Hindlimb muscle (tissue), 1 donor: ENCODE data around the gene PMF1. TPM values are rescaled to one million over a fixed set of nuclear protein-coding genes. Genes with fewer than 3 reads are reported as not detected.
"Not testable (repeated sequence)": the region's sequence is repeated elsewhere in the genome, so short reads cannot be mapped to it uniquely, and the experiment has no call there.

Experiments used
- DNase-seq: peaks from one replicate; pipeline ENCODE4 v3.0.0-alpha.2; 2013
- polyA plus RNA-seq: library from polyadenylated mRNA; unstranded; fragments of 120-200 nt; gene quantifications from one replicate; pipeline ENCODE4 v1.2.1, GENCODE V29; 2013; ENCODE audit not compliant: insufficient read length

Gene PMF1
- polyA plus RNA-seq, 1 donor, result 42.3 TPM

GRCh38 chr1:156198831-156199349 is 13.9 kb upstream of the PMF1 start:
- no peak for DNase-seq

DNA sequence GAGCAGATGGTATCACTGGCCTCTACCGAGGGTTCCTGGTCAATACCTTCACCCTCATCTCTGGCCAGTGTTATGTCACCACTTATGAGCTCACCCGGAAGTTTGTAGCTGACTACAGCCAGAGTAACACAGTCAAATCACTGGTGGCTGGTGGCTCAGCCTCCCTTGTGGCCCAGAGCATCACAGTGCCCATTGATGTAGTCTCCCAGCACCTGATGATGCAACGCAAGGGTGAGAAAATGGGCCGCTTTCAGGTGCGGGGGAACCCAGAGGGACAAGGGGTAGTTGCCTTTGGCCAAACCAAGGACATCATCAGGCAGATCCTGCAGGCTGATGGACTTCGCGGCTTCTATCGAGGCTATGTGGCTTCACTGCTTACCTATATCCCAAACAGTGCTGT is 12.8 kb upstream of the PMF1 start:
- no peak for DNase-seq

DNA sequence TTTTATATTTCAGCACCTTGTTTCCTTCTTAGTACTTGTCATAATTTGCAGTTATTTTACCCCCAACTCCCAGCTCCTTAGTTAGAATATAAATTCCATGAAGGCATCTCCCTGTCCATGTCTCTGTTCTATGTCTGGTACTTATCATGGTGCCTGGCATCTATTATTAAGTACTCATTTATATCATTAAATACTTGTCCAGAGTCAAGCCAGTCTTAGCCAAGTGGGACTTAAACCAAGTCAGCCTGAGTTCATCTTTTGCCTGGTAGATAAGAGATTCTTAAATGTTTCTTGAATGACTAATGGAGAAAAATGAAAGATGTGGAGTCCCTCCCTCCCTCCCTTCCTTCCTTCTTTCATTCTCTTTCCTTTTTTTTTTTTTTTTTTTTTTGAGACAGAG is 9.5 kb upstream of the PMF1 start:
- no peak for DNase-seq

GRCh38 chr1:156204686-156205085 is 8.1 kb upstream of the PMF1 start:
- DNase-seq, result no peak

DNA sequence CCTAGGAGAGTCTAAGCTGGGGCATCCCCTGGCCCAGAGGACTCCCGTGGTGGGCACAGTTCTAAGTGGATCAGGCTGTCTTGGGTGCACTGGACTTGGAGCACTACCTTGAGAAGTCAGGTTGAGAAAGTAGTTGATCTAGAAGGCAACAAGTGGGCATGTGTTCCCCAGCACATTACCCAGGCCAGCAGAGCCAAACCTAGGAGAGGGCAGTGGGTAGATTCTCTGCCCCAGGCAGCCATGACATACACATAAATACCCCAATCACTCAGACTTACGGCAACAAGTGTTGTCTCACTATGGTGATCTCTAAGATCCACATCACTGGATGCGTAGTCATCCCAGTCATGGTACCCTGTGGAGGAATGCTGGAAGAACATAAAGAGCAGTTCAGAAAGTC is 1.6 kb upstream of the PMF1 start:
- DNase-seq, result no peak

DNA sequence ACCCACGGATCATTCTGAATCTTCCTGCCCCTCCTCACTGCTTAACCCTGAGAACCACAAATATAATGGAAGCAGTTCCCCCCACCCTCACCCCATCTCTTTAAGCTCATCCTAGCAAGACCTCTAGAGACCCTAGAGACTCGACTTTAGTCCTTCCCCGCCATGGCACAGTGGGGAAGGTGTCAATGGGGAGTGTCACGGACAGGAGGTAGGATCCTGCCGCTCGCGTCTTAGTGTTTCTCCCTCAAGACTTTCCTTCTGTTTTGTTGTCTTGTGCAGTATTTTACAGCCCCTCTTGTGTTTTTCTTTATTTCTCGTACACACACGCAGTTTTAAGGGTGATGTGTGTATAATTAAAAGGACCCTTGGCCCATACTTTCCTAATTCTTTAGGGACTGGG is 677 bp upstream of the PMF1 start:
- no peak for DNase-seq

DNA sequence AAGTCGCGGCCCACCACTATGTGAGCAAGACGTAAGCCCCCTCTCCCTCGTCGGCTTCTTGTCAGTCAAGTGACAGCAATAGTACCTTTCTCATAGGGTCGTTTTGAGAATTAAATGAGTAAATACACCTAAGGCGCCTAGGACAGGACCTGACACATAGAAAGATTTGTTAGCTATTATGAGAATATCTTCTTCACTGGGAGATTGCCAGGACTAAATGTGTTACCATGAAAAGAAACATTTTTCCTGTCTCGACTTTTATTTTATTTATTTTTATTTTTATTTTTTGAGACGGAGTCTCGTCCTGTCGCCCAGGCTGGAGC is 798 bp downstream of the PMF1 start:
- no peak for DNase-seq

- DNase-seq, result no peak
These were observed 1.4 kb downstream of the PMF1 start for GRCh38 chr1:156214024-156214748.

DNA sequence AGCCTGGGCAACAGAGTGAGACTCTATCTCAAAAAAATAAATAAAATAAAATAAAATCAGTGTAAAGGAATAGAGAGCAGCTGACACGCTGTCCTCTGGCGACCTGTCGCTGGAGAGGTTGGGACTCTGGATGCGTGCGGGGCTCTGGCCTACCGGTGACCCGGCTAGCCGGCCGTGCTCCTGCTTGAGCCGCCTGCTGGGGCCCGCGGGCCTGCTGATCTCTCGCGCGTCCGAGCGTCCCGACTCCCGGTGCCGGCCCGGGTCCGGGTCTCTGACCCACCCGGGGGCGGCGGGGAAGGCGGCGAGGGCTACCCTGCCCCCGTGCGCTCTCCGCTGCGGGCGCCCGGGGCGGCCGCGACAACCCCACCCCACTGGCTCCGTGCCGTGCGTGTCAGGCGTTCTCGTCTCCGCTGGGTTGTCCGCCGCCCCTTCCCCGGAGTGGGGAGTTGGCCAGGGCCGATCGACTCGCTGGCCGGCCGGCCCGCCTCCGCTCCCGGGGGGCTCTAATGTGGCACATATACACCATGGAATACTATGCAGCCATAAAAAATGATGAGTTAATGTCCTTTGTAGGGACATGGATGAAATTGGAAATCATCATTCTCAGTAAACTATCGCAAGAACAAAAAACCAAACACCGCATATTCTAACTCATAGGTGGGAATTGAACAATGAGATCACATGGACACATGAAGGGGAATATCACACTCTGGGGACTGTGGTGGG is 3.7 kb downstream of the PMF1 start:
- not testable (repeated sequence) for DNase-seq

DNA sequence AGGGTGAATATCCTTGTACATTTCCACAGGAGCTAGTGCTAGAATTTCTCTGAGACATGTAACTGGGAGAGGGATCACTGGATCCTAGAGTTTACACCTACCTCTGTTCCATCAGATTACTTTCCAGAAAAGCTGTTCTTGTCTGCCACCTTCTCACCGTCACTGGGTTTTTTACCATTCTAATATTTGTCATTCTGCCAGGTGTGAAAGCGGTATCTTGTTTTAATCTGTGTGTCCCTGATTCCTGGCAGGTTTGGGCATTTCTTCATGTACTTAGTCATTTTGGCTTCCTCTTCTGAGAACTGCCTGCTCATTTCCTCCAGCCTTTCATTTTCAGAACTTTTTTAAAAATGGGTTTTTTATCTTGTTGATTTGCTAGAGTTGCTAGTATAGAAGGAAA is 5.1 kb downstream of the PMF1 start:
- no peak for DNase-seq

DNA sequence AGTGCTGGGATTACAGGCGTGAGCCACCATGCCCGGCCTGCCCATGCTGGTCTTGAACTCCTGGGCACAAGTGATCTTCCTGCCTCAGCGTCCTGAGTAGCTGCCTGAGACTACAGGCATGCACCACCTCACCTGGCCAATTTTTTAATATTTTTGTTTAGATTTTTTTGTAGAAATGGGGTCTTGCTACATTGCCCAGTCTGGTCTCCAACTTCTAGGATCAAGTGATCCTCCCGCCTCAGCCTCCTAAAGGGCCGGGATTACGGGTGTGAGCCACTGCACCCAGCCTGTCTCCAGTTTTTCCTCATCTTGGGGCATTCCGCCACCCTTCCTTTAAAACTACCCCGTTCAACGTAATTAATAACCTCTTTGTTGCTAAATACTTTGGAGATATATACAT is 7.4 kb downstream of the PMF1 start:
- no peak for DNase-seq

DNA sequence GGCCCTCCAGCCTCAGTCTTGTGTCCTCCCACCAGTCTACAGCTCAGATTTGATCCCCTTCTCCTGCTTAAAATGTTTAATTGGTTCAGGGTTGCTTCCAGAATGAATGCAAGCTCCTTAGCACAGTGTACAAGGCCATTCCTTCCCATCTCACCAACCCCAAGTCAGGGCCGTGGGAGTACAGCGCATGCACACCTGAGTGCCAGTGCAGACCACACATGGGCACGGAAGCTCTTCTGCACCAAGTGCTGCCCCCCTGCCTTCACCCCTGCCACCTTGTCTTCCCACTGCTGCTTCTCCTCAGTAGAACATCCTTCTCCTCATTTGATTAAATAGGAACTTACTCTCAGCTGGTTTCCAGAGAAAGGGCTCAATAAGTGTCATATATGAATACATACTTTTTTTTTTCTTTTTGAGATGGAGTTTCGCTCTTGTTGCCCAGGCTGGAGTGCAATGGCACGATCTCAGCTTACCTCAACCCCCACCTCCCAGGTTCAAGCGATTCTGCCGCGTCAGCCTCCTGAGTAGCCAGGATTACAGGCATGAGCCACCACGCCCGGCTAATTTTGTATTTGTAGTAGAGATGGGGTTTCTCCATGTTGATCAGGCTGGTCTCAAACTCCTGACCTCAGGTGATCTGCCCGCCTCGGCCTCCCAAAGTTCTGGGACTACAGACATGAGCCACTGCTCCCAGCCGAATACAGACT is 9.3 kb downstream of the PMF1 start:
- DNase-seq, result no peak

- no peak for DNase-seq
These were observed 12.8 kb downstream of the PMF1 start for GRCh38 chr1:156225677-156226014.

GRCh38 chr1:156226116-156226538 is 13.3 kb downstream of the PMF1 start:
- DNase-seq, result no peak

DNA sequence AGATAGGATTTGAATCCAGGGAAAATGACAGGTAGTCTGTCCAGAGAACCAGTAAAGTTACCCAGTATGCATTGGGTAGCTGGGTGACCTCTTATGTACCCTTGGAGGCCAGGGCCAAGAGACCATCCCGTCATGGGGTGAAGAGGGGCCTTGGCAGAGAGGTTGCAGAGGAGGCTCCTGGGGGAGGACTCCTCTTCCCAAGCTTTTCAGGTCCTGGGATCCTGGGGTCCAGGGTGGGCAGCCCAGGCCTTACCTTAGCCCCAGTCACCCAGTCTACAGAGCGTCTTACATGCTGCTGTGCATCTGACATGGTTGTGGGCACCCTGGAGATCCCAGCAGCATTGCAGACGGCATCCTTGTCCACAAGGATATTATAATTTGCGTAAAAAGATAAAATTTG is 14.0 kb downstream of the PMF1 start:
- DNase-seq, result no peak

- no peak for DNase-seq
These were observed 15.7 kb downstream of the PMF1 start for GRCh38 chr1:156228501-156228900.

DNA sequence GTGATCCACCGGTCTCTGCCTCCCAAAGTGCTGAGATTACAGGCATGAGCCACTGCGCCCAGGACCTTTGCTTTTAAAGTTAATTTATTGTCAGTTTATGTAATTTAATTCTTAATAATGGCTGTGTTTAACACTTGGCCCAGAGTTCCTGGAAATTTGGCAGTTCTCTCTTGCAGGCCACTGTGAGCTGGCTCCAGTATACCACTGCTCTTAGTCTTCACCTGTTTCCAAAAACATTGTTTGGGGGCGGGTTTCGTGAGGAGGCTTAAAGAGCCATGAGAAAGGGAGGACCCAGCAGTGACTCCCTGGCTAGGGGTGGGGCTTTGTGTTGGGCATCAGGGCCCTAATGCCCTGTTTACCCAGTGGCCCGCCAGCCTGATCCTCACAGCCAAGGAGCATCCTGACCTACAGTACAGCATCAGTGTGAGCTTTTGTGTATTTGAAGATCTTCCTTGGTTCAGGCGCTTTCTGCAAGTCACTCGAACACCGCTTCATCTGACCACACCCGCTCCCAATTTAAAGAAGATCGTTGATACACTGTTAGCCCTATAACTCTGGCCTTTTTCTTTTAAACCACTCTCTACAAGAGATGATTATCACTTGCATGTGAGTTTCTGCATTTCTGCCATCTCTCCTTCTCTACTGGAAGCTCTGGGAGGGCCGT is 17.1 kb downstream of the PMF1 start:
- DNase-seq, result no peak

DNA sequence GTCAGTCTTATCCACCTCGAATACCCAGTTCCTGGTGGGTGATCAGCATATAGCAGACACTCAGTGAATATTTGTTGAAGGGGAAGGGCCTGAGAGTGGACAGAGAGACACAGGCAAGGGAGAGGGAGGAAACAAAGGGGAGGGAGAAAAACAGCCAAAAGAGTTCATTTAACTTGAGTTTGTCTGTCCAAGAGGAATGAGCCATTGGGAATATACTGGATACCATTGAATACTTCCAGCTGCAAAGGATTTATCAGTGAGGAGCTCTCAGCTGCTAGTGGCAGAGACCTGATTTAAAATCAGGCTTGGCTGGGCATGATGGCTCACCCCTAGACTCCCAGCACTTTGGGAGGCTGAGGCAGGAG is 17.6 kb downstream of the PMF1 start:
- DNase-seq, result no peak

- DNase-seq, result no peak
These were observed 19.5 kb downstream of the PMF1 start for GRCh38 chr1:156232201-156232894.

DNA sequence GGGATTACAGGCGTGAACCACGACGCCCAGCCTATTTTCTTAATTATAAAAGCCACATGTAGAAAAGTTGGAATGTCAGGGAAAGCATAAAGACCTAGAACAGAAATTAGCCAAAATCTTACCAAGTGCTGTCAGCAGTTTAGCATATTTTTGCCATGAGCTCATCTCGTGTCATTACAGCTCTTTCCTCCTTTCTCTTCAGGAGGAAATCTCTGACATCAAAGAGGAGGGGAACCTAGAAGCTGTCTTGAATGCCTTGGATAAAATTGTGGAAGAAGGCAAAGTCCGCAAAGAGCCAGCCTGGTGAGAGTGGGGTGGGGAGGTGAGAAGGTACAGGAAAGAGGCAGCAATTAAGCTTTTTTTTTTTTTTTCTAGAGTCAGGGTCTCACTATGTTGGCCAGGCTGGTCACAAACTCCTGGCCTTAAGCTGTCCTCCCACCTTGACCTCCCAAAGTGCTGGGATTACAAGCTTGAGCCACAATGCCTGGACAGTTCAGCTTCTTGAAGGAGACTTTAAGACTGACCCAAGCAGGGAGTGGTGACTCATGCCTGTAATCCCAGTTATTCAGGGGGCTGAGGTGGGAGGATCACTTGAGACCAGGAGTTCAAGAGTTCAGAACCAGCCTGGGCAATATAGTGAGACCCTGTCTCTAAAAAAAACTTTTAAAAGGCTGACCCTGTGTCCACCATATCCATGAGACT is 20.8 kb downstream of the PMF1 start:
- no peak for DNase-seq

GRCh38 chr1:156236164-156236563 is 23.4 kb downstream of the PMF1 start:
- no peak for DNase-seq

DNA sequence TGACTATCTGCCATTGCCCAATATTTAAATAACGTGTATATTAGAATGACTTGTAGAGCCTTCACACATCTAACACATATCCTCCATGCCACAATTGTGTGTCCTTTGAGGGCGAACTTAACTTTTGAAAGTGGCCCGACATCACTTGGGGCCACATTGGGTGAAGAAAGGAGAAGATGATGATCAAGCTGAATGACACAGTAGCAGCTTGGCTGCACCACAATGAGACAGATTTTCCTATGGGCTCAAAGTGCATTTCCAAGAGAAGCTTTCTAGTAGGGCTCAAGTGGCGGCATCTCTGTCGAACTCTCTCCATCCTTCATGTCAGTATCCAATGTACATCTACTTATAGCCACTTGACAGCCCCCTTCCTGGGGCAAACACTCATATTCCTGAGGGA is 25.4 kb downstream of the PMF1 start:
- DNase-seq, result no peak
